A673 (cell line): ENCODE measurements around the gene PDE8A.

Experiments
- CTCF ChIP-seq: fragments of 300-800, 200-600 bp; sonication (generic); conservative IDR thresholded peaks from 2 replicates; pipeline ENCODE4 v1.5.1; 2017; ENCODE audit warnings: low read depth, mild to moderate bottlenecking, antibody characterized with exemption, low read length, moderate library complexity, mixed read lengths
- EZH2 ChIP-seq: fragments of 200-600 bp; sonication (generic); IDR thresholded peaks from 2 replicates; pipeline ENCODE4 v1.6.1; 2017; ENCODE audit warnings: borderline replicate concordance, low read depth, mild to moderate bottlenecking, mixed read lengths, antibody characterized with exemption, low read length; ENCODE audit not compliant: poor library complexity, severe bottlenecking

DNA sequence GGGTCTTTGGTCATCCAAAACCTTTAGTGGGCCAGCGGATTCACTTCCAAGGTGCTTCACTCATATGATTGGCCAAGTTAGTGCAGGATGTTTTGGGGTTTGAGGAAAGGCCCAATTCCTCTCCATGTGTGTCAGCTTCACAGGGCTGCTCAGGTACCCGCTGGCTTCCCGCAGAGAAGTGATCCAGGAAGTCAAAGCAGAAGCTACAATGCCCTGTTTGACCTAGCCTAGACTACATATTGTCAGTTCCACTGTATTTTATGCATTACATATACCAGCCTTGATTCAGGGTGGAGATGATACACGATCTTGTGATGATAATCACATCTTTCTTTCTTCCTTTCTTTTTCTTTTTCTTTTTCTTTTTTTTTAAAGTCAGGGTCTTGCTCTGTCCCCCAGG lies 32.1 kb downstream of the PDE8A start:
- TF ChIP-seq CTCF (no peak), EZH2 (no peak)
